Activated CD4-positive, alpha-beta memory T cell treated with anti-CD3 and anti-CD28 coated beads, Interleukin-2, amount 10 ng/mL, durations not matched to agents 7 days and 5 days (primary cell): ENCODE measurements around the gene BRCA2. TPM values are rescaled to one million over a fixed set of nuclear protein-coding genes. Genes with fewer than 3 reads are reported as not detected.
A peak's percentile ranks its signal among the peaks of the same experiment; 100 is the strongest.
"Not testable (repeated sequence)": the region's sequence is repeated elsewhere in the genome, so short reads cannot be mapped to it uniquely, and the experiment has no call there.

Experiments used
- CTCF ChIA-PET: fragments of 350-600 bp; sonication (Branson Sonifier 250); formaldehyde crosslinking; loops from one replicate; lab custom pipeline; 2021; ENCODE audit warnings: antibody characterized with exemption, inconsistent platforms; lab: Charles Lee
- POLR2A ChIA-PET: fragments of 350-600 bp; sonication (Branson Sonifier 250); formaldehyde crosslinking; loops from one replicate; lab custom pipeline; 2021; ENCODE audit warnings: antibody characterized with exemption; lab: Charles Lee
- DNase-seq: peaks from one replicate; pipeline ENCODE4 v3.0.0-alpha.2; 2020
- H3K27ac Mint-ChIP-seq: one replicate; pipeline ENCODE4 v1.8.0; 2021; ENCODE audit warnings: mild to moderate bottlenecking, mixed read lengths
- H3K27me3 Mint-ChIP-seq: one replicate; pipeline ENCODE4 v1.8.0; 2021; ENCODE audit warnings: mixed read lengths
- H3K36me3 Mint-ChIP-seq: one replicate; pipeline ENCODE4 v1.8.0; 2021; ENCODE audit warnings: low read depth, mixed read lengths
- H3K4me1 Mint-ChIP-seq: one replicate; pipeline ENCODE4 v1.8.0; 2021; ENCODE audit warnings: mixed read lengths
- H3K4me3 Mint-ChIP-seq: one replicate; pipeline ENCODE4 v1.8.0; 2021; ENCODE audit warnings: mild to moderate bottlenecking, mixed read lengths
- H3K9me3 Mint-ChIP-seq: one replicate; pipeline ENCODE4 v1.8.0; 2021; ENCODE audit warnings: mixed read lengths
- total RNA-seq, 2 experiments: library from RNA; stranded (reverse); gene quantifications; one replicate each; pipeline ENCODE4 v1.2.3, GENCODE V29; 2021

Gene BRCA2
- total RNA-seq, 2 experiments from 2014 or later: 18.3 to 23.6 TPM

DNA sequence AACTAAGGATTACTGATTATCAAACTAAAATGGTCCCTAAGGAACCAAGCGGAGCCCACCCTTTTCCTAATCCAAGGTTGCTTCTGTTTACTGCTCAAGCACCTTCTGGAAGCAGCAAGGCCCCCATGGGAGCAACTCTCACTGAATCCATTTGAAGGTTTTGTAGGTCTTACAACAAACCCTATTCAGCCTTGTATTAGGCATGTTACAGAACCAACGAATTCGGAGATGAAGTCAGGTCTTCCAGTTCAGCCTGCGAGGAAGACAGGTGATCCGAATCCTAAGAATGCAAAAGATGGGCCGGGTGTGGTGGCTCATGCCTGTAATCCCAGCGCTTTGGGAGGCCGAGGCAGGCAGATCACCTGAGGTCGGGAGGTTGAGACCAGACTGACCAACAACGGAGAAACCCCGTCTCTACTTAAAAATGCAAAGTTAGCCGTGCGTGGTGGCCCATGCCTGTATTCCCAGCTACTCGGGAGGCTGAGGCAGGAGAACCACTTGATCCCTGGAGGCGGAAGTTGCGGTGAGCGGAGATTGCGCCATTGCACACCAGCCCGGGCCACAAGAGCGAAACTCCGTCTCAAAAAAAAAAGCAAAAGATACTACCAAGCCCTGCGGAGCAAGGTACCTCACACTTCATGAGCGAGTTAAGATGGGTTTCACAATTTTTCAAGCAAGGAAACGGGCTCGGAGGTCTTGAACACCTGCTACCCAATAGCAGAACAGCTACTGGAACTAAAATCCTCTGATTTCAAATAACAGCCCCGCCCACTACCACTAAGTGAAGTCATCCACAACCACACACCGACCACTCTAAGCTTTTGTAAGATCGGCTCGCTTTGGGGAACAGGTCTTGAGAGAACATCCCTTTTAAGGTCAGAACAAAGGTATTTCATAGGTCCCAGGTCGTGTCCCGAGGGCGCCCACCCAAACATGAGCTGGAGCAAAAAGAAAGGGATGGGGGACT lies 754 bp upstream of the BRCA2 start:
- H3K27ac Mint-ChIP-seq: peak overlapping the region; percentile 98
- peaks cover 16% of the 10 kb centered on the region for H3K36me3 Mint-ChIP-seq
- no peaks in the 10 kb centered on the region for H3K27me3 Mint-ChIP-seq
- POLR2A ChIA-PET: interaction anchor here (0.6 to 5.2 kb wide), 63 partner anchors 8 to 1697 kb away, joined by 3 to 121 read pairs (median 5); partner anchors contain the start of genes FRY, N4BP2L1, N4BP2L2 and PDS5B
- CTCF ChIA-PET: interaction anchor here (0.8 to 3.4 kb wide), 11 partner anchors 9 to 405 kb away, joined by 3 to 17 read pairs (median 4); no protein-coding TSS in a partner anchor
- DNase-seq: peak; percentile 68
- peak overlapping the region; percentile 95 for H3K4me3 Mint-ChIP-seq
- no peaks in the 10 kb centered on the region for H3K9me3 Mint-ChIP-seq
- peaks cover 42% of the 10 kb centered on the region for H3K4me1 Mint-ChIP-seq

DNA sequence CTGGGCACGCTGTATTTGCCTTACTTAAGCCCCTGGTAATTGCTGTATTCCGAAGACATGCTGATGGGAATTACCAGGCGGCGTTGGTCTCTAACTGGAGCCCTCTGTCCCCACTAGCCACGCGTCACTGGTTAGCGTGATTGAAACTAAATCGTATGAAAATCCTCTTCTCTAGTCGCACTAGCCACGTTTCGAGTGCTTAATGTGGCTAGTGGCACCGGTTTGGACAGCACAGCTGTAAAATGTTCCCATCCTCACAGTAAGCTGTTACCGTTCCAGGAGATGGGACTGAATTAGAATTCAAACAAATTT lies 676 bp downstream of the BRCA2 start:
- POLR2A ChIA-PET: interaction anchor here (0.6 to 5.2 kb wide), 36 partner anchors 10 to 1699 kb away, joined by 3 to 121 read pairs (median 6); partner anchors contain the start of genes N4BP2L1, N4BP2L2, PDS5B and RFC3
- H3K27me3 Mint-ChIP-seq: no peaks in the 10 kb centered on the region
- H3K27ac Mint-ChIP-seq: peak overlapping the region; percentile 98
- peaks cover 42% of the 10 kb centered on the region for H3K4me1 Mint-ChIP-seq
- H3K9me3 Mint-ChIP-seq: no peaks in the 10 kb centered on the region
- DNase-seq: no peak
- H3K4me3 Mint-ChIP-seq: peak overlapping the region; percentile 95
- peaks cover 26% of the 10 kb centered on the region for H3K36me3 Mint-ChIP-seq
- CTCF ChIA-PET: interaction anchor here (1.1 to 3.4 kb wide), 4 partner anchors 28 to 406 kb away, joined by 3 to 17 read pairs (median 8); no protein-coding TSS in a partner anchor

DNA sequence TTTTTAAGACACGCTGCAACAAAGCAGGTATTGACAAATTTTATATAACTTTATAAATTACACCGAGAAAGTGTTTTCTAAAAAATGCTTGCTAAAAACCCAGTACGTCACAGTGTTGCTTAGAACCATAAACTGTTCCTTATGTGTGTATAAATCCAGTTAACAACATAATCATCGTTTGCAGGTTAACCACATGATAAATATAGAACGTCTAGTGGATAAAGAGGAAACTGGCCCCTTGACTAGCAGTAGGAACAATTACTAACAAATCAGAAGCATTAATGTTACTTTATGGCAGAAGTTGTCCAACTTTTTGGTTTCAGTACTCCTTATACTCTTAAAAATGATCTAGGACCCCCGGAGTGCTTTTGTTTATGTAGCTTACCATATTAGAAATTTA lies 1.2 kb downstream of the BRCA2 start:
- DNase-seq: no peak
- Mint-ChIP-seq H3K9me3 (no peaks in the 10 kb centered on the region), H3K27ac (peak overlapping the region; percentile 98), H3K36me3 (peaks cover 26% of the 10 kb centered on the region), H3K27me3 (no peaks in the 10 kb centered on the region), H3K4me1 (peaks cover 42% of the 10 kb centered on the region), H3K4me3 (peak overlapping the region; percentile 95)
- POLR2A ChIA-PET: interaction anchor here (0.7 to 5.2 kb wide), 7 partner anchors 10 to 269 kb away, joined by 3 to 121 read pairs (median 11); partner anchors contain the start of genes N4BP2L1, N4BP2L2 and PDS5B
- CTCF ChIA-PET: interaction anchor here (2.0 to 3.4 kb wide), 3 partner anchors 70 to 407 kb away, joined by 6 to 17 read pairs (median 10); no protein-coding TSS in a partner anchor

DNA sequence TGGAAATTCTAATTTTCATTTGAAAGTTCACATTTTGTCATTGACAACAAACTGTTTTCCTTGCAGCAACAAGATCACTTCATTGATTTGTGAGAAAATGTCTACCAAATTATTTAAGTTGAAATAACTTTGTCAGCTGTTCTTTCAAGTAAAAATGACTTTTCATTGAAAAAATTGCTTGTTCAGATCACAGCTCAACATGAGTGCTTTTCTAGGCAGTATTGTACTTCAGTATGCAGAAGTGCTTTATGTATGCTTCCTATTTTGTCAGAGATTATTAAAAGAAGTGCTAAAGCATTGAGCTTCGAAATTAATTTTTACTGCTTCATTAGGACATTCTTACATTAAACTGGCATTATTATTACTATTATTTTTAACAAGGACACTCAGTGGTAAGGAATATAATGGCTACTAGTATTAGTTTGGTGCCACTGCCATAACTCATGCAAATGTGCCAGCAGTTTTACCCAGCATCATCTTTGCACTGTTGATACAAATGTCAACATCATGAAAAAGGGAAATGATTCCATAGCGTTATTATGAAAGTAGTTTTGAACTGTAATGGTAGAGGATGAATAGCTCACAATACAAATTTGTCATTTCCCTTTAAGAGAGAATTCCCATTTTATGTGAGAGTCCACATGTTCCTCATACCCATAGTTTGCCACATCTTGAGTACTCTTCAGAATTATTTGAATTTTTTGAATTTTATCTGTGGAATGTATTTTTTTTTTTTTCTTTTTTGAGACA lies 2.6 kb downstream of the BRCA2 start:
- ChIA-PET POLR2A (interaction anchor here (5.2 kb wide), 1 partner anchor 109 kb away, joined by 121 read pairs; the partner anchor contains the start of gene N4BP2L1), CTCF (interaction anchor here (0.7 to 2.5 kb wide), 3 partner anchors 10 to 268 kb away, joined by 3 to 8 read pairs (median 3); no protein-coding TSS in a partner anchor)
- H3K27me3 Mint-ChIP-seq: no peaks in the 10 kb centered on the region
- H3K36me3 Mint-ChIP-seq: peaks cover 32% of the 10 kb centered on the region
- DNase-seq: no peak
- peaks cover 42% of the 10 kb centered on the region for H3K4me1 Mint-ChIP-seq
- H3K4me3 Mint-ChIP-seq: no peak overlapping the region
- no peak overlapping the region for H3K27ac Mint-ChIP-seq
- no peaks in the 10 kb centered on the region for H3K9me3 Mint-ChIP-seq

DNA sequence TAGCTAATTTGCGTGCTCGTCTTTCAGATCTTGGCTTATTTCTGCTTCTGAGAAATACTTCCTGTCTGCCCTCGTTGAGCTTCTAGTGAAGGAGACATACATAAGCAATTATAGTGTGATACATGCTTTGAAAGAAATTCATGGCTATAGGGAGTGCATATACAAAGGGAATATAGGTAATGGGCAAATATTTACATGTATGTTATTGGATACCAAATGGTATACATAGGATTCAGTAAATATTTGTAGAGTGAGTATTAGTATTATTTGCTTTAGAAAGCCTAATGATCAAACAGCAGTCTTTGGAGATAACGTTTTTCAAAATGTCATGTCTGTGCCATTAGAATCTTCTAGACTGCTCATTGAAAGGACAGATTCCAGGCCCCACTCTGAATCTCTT lies 5.2 kb downstream of the BRCA2 start:
- Mint-ChIP-seq H3K27ac (peak overlapping the region; percentile 4), H3K4me1 (peaks cover 31% of the 10 kb centered on the region), H3K36me3 (peaks cover 41% of the 10 kb centered on the region), H3K9me3 (no peaks in the 10 kb centered on the region), H3K4me3 (no peak overlapping the region), H3K27me3 (no peaks in the 10 kb centered on the region)
- CTCF ChIA-PET: interaction anchor here (1.6 kb wide), 1 partner anchor 156 kb away, joined by 3 read pairs; no protein-coding TSS in a partner anchor
- POLR2A ChIA-PET: no interaction called here
- no peak for DNase-seq

DNA sequence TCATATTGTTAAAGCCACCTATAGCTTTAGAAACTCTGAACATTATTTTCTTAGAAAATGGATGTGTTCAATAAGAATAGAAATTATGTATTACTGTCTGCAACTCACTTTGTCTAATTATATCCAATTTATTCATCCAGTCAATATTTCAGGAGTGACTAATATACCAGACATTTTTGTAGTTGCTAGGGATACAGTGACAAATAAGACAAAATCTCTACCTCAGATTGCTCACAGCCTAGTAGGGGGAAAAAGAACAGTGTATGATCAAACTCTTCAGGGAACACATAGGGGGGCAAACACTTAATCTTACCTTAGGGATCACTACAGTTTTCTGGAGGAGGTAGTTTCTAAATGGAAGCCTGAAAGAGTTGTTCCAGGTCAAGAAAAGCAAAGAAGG lies 8.6 kb downstream of the BRCA2 start:
- peaks cover 44% of the 10 kb centered on the region for H3K36me3 Mint-ChIP-seq

DNA sequence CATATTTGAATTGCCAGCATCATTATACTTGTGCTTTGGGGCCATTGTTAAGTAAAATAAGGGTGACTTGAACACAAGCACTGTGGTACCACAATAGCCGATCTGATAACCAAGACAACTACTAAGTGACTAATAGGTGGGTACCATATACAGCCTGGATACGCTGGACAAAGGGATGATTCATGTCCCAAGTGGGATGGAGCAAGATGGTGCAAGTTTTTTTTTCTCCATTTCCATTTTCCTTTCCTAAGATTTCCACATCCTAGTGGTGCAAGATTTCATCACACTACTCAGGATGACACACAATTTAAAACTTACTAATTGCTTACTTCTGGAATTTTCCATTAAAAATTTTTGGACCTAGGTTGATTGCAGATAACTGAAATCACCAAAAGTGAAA lies 15.1 kb downstream of the BRCA2 start:
- peaks cover 2% of the 10 kb centered on the region for H3K9me3 Mint-ChIP-seq

More for the DNA sequence above, 8.6 kb downstream of the BRCA2 start:
- H3K9me3 Mint-ChIP-seq: no peaks in the 10 kb centered on the region
- peaks cover 15% of the 10 kb centered on the region for H3K4me1 Mint-ChIP-seq
- no peak for DNase-seq
- no peaks in the 10 kb centered on the region for H3K27me3 Mint-ChIP-seq
- H3K4me3 Mint-ChIP-seq: no peak overlapping the region
- H3K27ac Mint-ChIP-seq: no peak overlapping the region
- POLR2A ChIA-PET: interaction anchor here (0.8 kb wide), 1 partner anchor 9 kb away, joined by 5 read pairs; the partner anchor contains the start of genes BRCA2 and ZAR1L
- CTCF ChIA-PET: interaction anchor here (0.8 to 1.2 kb wide), 2 partner anchors 9 to 13 kb away, joined by 3 read pairs; partner anchors contain the start of genes BRCA2 and ZAR1L

DNA sequence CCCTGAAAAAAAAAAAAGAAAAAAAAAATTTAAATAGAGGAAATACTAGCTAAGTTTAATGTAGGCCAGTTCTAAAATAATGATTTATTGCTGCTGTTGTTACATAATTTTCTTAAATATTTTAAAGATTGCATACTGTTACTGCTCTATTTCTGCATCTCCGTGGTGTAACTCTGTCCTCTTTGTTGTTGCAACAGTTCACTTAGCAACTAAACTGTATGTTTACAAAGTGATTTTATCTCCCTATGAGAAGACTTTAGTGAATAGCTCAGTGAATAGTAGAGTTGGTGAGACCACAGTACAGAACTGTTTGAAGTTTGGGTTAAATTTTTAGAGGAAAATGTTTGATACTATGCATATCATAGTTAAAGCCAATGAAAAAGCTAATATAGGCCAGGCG lies 19.4 kb downstream of the BRCA2 start:
- ChIA-PET CTCF (interaction anchor here (1.4 kb wide), 1 partner anchor 10 kb away, joined by 4 read pairs; no protein-coding TSS in a partner anchor), POLR2A (interaction anchor here (0.8 to 4.3 kb wide), 2 partner anchors 13 to 20 kb away, joined by 3 to 19 read pairs; partner anchors contain the start of genes BRCA2 and ZAR1L)
- peaks cover 81% of the 10 kb centered on the region for H3K36me3 Mint-ChIP-seq
- no peaks in the 10 kb centered on the region for H3K27me3 Mint-ChIP-seq
- no peak for DNase-seq
- no peak overlapping the region for H3K4me3 Mint-ChIP-seq
- H3K4me1 Mint-ChIP-seq: no peaks in the 10 kb centered on the region
- no peak overlapping the region for H3K27ac Mint-ChIP-seq
- H3K9me3 Mint-ChIP-seq: peaks cover 5% of the 10 kb centered on the region

More for the DNA sequence above, 15.1 kb downstream of the BRCA2 start:
- H3K4me3 Mint-ChIP-seq: no peak overlapping the region
- H3K36me3 Mint-ChIP-seq: peaks cover 54% of the 10 kb centered on the region
- ChIA-PET CTCF (no interaction called here), POLR2A (no interaction called here)
- no peak overlapping the region for H3K27ac Mint-ChIP-seq
- H3K4me1 Mint-ChIP-seq: no peaks in the 10 kb centered on the region
- DNase-seq: no peak
- no peaks in the 10 kb centered on the region for H3K27me3 Mint-ChIP-seq

DNA sequence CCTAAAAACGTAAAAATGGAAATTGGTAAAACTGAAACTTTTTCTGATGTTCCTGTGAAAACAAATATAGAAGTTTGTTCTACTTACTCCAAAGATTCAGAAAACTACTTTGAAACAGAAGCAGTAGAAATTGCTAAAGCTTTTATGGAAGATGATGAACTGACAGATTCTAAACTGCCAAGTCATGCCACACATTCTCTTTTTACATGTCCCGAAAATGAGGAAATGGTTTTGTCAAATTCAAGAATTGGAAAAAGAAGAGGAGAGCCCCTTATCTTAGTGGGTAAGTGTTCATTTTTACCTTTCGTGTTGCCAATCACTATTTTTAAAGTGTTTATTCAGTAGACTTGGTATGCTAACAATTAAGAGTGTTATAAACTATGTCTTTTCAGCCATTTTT lies 25.6 kb downstream of the BRCA2 start:
- ChIA-PET POLR2A (no interaction called here), CTCF (no interaction called here)
- Mint-ChIP-seq H3K27me3 (no peaks in the 10 kb centered on the region), H3K4me1 (peaks cover 2% of the 10 kb centered on the region), H3K27ac (no peak overlapping the region), H3K9me3 (peaks cover 7% of the 10 kb centered on the region), H3K36me3 (peaks cover 49% of the 10 kb centered on the region), H3K4me3 (no peak overlapping the region)
- DNase-seq: no peak

DNA sequence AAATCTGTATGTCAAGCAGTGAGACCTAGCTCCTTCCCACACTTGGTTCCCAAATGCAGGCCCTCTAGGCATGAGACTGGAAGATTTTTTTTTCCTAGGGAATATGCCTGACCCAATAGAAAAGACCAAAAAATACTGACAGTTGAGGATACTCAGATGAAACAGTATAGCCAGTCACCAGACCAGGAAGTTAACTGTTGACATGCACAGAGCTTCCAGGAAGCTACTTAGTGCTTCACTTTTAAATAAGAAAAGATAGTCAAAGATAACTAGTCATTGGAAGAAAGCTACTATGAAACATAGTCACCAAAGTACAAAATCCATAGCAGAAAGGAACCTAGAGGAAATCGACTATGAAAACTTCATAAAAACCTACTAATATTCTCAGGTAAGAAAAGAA lies 32.3 kb downstream of the BRCA2 start:
- Mint-ChIP-seq H3K27me3 (no peaks in the 10 kb centered on the region), H3K9me3 (no peaks in the 10 kb centered on the region), H3K4me3 (no peak overlapping the region), H3K36me3 (peaks cover 48% of the 10 kb centered on the region), H3K27ac (no peak overlapping the region), H3K4me1 (peaks cover 10% of the 10 kb centered on the region)
- POLR2A ChIA-PET: interaction anchor here (0.6 to 2.3 kb wide), 2 partner anchors 32 to 73 kb away, joined by 3 to 7 read pairs; partner anchors contain the start of genes BRCA2 and ZAR1L
- DNase-seq: no peak
- CTCF ChIA-PET: no interaction called here

DNA sequence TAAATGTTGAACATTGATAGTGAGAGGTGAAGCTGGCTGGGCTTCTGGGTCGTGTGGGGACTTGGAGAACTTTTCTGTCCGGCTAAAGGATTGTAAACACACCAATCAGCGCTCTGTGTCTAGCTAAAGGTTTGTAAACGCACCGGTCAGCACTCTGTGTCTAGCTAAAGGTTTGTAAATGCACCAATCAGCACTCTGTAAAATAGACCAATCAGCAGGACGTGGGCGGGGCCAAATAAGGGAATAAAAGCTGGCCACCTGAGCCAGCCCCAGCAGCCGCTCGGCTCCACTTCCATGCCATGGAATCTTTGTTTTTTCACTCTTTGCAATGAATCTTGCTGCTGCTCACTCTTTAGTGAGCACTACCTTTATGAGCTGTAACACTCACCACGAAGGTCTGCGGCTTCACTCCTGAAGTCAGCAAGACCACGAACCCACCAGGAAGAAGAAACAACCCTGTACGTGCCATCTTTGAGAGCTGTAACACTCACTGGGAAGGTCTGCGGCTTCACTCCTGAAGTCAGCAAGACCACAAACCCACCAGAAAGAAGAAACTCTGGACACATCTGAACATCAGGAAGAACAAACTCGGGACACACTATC lies 35.6 kb downstream of the BRCA2 start:
- not testable (repeated sequence) for H3K27ac Mint-ChIP-seq, H3K4me3 Mint-ChIP-seq

DNA sequence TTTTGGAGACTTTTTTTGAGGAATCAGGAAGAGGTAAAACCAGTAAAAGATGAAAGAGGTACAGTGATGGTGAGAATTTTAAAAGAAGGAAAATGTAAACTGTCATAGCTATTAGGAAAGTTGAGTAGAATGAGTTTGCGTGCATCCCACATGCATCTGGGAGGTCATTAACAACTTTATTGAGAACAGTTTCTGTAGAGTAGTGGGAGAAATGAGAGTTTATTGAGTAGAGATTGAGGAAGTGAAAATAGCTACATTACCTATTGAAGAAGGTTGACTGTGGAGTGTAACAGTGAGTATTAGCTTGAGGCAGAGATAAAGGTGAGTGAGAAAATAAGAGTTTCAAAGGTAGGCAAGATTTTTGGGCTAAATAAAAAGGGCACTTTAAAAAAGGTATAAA lies 38.7 kb downstream of the BRCA2 start:
- POLR2A ChIA-PET: no interaction called here
- no peak for DNase-seq
- H3K27me3 Mint-ChIP-seq: no peaks in the 10 kb centered on the region
- H3K36me3 Mint-ChIP-seq: peaks cover 39% of the 10 kb centered on the region
- CTCF ChIA-PET: no interaction called here
- peaks cover 2% of the 10 kb centered on the region for H3K4me1 Mint-ChIP-seq
- H3K9me3 Mint-ChIP-seq: no peaks in the 10 kb centered on the region
- no peak overlapping the region for H3K4me3 Mint-ChIP-seq
- no peak overlapping the region for H3K27ac Mint-ChIP-seq

More for the DNA sequence above, 35.6 kb downstream of the BRCA2 start:
- Mint-ChIP-seq H3K4me1 (peaks cover 10% of the 10 kb centered on the region), H3K36me3 (peaks cover 50% of the 10 kb centered on the region)
- POLR2A ChIA-PET: interaction anchor here (1.6 kb wide), 1 partner anchor 36 kb away, joined by 5 read pairs; the partner anchor contains the start of genes BRCA2 and ZAR1L
- CTCF ChIA-PET, H3K9me3 Mint-ChIP-seq, DNase-seq, H3K27me3 Mint-ChIP-seq: not testable (repeated sequence)
